G401.6 (cell line): ENCODE data around the gene TRAPPC12.

Source experiments
- FAIRE-seq: peaks from 2 replicates; lab custom pipeline; 2012; peaks lifted over from hg19 to GRCh38; lab: Jason Lieb, UNC

TRAPPC12 gene

GRCh38 chr2:3470166-3470651 is 90.7 kb downstream of the TRAPPC12 start:
- no peak for FAIRE-seq

- FAIRE-seq, result no peak
These were observed 91.6 kb downstream of the TRAPPC12 start for GRCh38 chr2:3470856-3471737.

GRCh38 chr2:3472296-3472695 is 92.8 kb downstream of the TRAPPC12 start:
- no peak for FAIRE-seq

- no peak for FAIRE-seq
These were observed 93.5 kb downstream of the TRAPPC12 start for GRCh38 chr2:3472966-3473365.

GRCh38 chr2:3475771-3476170 is 96.3 kb downstream of the TRAPPC12 start:
- no peak for FAIRE-seq

- no peak for FAIRE-seq
These were observed 97.0 kb downstream of the TRAPPC12 start for GRCh38 chr2:3476321-3476984.

GRCh38 chr2:3476985-3477327 is 97.5 kb downstream of the TRAPPC12 start:
- no peak for FAIRE-seq

- FAIRE-seq, result no peak
These were observed 99.4 kb downstream of the TRAPPC12 start for GRCh38 chr2:3478846-3479385.

- FAIRE-seq, result no peak
These were observed 100.2 kb downstream of the TRAPPC12 start for GRCh38 chr2:3479430-3480320.

- FAIRE-seq, result no peak
These were observed 101.0 kb downstream of the TRAPPC12 start for GRCh38 chr2:3480352-3481010.

- FAIRE-seq, result no peak
These were observed 101.5 kb downstream of the TRAPPC12 start for GRCh38 chr2:3481011-3481400.

- no peak for FAIRE-seq
These were observed 102.4 kb downstream of the TRAPPC12 start for GRCh38 chr2:3481736-3482362.

- FAIRE-seq, result no peak
These were observed 102.9 kb downstream of the TRAPPC12 start for GRCh38 chr2:3482363-3482821.

- no peak for FAIRE-seq
These were observed 103.9 kb downstream of the TRAPPC12 start for GRCh38 chr2:3483227-3483985.

- no peak for FAIRE-seq
These were observed 104.8 kb downstream of the TRAPPC12 start for GRCh38 chr2:3483986-3484960.

GRCh38 chr2:3485166-3485565 is 105.7 kb downstream of the TRAPPC12 start:
- FAIRE-seq, result no peak

- FAIRE-seq, result no peak
These were observed 106.8 kb downstream of the TRAPPC12 start for GRCh38 chr2:3486047-3487027.

GRCh38 chr2:3487028-3487425 is 107.5 kb downstream of the TRAPPC12 start:
- no peak for FAIRE-seq
